Suprapubic skin (tissue), 3 donors: ENCODE data around the gene HJURP.

Experiments used
- CTCF ChIP-seq, 2 donors: fragments of 200-600 bp in 1 of 2; fragments of 450-650 bp in 1 of 2; sonication (generic) in 1 of 2; IDR thresholded peaks; one replicate each; pipeline ENCODE4 v1.5.1; 2016 to 2019; ENCODE audit warnings: antibody characterized with exemption in 2 of 2, mild to moderate bottlenecking in 1 of 2, moderate library complexity in 1 of 2
- EP300 ChIP-seq: sonication (generic); formaldehyde crosslinking; IDR thresholded peaks from one replicate; pipeline ENCODE4 v1.6.1; 2017; ENCODE audit warnings: antibody characterized with exemption

GRCh38 chr2:233828546-233829192 is 25.7 kb downstream of the HJURP start:
- TF ChIP-seq CTCF (IDR thresholded peaks at IDR 0.05) (no peak), EP300 (no peak)
